ENCODE measurements around the gene AUTS2.

Gene AUTS2

GRCh38 chr7:69992938-69993337 is 394.7 kb downstream of the AUTS2 start:
- DNase-seq (ENCODE audit: low spot score): no peak

DNA sequence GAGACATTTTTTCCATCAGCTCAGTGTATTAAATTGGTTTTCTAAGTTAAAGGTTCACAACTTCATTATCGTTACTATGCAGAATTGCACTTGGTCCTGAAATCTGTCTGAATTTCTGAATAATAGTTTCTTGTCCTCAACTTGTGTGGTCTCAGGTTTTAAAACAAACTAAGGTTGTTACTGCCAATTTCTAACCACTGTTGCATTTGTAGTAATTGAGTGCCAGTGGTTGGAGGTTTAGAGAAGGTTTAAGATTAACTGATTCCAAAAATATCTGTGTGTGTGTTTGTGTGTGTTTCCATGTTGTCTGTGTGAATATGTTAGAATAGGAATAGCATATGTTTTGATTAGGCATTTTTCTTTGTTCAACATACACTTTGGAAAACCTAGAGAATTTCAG is 395.9 kb downstream of the AUTS2 start:
- DNase-seq (ENCODE audit: low spot score): no peak

DNA sequence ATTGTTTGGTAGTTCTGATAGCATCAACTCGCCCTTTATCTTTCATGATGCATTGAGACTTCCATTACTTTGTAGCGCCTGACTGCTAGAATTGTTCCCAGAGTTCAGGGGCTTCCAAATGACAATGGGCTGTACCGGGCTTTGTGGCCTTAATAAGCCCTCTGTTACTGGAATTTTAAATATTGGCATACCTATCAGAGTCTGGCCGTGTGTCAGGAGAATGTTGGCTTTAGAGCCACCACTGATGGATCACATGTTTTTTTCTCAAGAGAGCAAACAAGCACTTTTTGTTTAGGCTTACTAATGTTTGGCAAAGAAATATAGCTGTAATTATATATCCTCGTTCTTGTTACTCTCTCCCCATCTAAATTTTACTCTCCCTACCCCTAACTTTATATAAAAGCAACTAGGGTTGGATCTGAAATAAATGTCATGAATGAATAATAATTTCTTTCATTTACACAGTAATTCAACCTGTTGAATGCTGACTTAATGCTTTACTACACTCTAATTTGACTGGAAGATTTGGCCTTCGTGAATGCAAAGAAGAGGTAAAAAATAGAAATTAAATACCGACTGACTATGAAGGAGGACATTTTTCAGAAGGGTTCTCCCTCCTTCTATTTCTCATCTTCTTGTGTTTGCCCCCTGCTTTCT is 396.7 kb downstream of the AUTS2 start:
- no peak for DNase-seq (ENCODE audit: low spot score)

- DNase-seq (ENCODE audit: low spot score): no peak
These were observed 397.8 kb downstream of the AUTS2 start for GRCh38 chr7:69996121-69996520.

- no peak for DNase-seq (ENCODE audit: low spot score)
These were observed 402.6 kb downstream of the AUTS2 start for GRCh38 chr7:70000737-70001348.

- no peak for DNase-seq (ENCODE audit: low spot score)
These were observed 407.2 kb downstream of the AUTS2 start for GRCh38 chr7:70005480-70005879.

- no peak for DNase-seq (ENCODE audit: low spot score)
These were observed 407.6 kb downstream of the AUTS2 start for GRCh38 chr7:70005891-70006260.

GRCh38 chr7:70006261-70006920 is 408.1 kb downstream of the AUTS2 start:
- DNase-seq (ENCODE audit: low spot score): no peak

- DNase-seq (ENCODE audit: low spot score): no peak
These were observed 410.2 kb downstream of the AUTS2 start for GRCh38 chr7:70008466-70008865.

- DNase-seq (ENCODE audit: low spot score): no peak
These were observed 416.4 kb downstream of the AUTS2 start for GRCh38 chr7:70014472-70015177.

- no peak for DNase-seq (ENCODE audit: low spot score)
These were observed 417.1 kb downstream of the AUTS2 start for GRCh38 chr7:70015353-70015752.

DNA sequence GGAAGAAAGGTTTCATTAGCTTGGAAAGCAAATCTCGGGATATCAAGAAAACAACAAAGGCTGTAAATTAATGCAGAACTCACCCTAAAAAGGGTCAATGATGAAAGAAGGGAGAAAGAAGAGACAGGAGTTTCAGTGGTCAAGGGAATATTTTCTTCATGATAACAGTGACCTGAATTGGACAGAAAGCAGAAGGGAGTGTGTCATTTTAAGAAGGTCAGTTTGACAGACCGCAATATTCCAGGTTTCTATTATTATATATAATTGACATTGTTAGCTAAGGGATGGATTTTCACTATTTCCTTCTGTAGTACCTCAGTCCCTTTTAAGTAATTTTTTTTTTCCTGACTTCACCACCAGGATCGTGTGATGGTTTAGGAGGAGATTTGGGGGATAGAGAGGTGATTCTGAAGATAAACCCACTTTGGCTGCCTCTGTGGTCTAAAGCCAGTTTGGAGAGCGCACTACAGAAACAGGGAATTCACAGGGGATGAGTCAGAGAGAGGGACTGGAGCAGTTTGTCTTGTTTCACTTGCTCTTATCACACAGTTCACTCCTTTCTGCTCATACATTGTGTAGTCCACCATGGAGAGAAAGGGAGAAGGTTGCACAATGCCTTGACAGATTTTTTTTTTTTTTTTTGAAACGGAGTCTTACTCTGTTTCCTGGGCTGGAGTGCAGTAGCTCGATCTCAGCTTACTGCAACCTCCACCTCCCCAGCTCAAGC is 417.9 kb downstream of the AUTS2 start:
- no peak for DNase-seq (ENCODE audit: low spot score)

- DNase-seq (ENCODE audit: low spot score): no peak
These were observed 419.1 kb downstream of the AUTS2 start for GRCh38 chr7:70017357-70017756.

- no peak for DNase-seq (ENCODE audit: low spot score)
These were observed 420.4 kb downstream of the AUTS2 start for GRCh38 chr7:70018700-70019099.

- DNase-seq (ENCODE audit: low spot score): no peak
These were observed 429.6 kb downstream of the AUTS2 start for GRCh38 chr7:70027867-70028266.

- no peak for DNase-seq (ENCODE audit: low spot score)
These were observed 430.3 kb downstream of the AUTS2 start for GRCh38 chr7:70028620-70029019.

DNA sequence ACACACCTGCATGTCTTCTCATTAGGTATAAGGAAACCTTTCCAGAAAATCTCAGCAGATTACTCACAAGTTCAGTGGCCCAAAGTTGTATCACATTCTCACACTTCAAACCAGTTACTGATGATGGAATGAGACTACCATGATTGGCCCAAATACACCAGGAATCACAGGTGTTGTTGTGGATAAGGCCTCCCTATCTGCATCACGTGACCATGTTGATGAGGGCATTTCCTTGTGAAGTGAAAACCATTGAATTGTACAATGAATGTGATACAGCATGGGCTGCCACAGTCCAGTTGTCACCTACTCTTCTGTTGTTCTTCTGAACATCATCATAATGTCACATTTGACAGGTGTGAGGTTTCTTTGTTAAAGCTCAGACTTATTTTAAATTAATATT is 431.7 kb downstream of the AUTS2 start:
- DNase-seq (ENCODE audit: low spot score): no peak

GRCh38 chr7:70030745-70031144 is 432.5 kb downstream of the AUTS2 start:
- no peak for DNase-seq (ENCODE audit: low spot score)

DNA sequence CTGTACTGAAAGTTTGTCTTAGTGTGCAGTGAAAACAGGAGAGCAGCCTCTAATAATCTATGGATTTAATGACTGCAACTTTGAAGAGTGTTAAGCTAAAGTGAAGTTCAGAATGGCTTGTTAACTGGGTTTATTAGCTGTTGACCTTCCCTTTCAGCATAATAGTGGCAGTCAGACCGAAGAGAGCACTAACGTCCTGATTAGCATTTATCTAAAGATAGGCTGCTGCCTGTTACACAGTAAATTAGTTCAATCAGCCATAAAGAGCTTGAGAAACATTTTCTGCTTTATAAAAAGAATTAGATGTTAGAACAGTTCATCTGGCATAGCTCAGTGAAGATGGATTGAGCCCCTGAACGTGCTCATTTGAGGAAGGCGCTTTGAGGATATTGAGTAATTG is 433.0 kb downstream of the AUTS2 start:
- DNase-seq (ENCODE audit: low spot score): no peak

GRCh38 chr7:70032649-70033048 is 434.4 kb downstream of the AUTS2 start:
- DNase-seq (ENCODE audit: low spot score): no peak

DNA sequence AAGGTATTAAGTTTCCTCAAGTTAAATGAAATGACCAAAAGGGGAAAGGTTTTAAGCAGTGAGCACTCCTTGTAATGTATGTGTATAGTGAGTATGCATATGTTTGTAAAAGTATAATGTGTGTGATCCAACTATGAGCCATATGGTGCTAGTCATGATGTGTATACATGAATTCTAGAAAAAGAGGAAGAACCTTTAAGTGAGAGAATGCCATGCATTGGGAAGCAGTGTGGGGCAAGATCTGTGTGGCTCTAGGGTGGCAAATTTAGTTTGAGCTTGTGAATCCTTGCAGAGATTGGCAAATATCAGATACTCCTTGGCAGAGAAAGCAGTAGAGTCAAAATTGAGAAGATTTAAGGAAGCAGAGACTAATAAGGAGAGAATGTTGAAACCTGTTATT is 435.0 kb downstream of the AUTS2 start:
- no peak for DNase-seq (ENCODE audit: low spot score)

- DNase-seq (ENCODE audit: low spot score): no peak
These were observed 436.7 kb downstream of the AUTS2 start for GRCh38 chr7:70034999-70035398.
